AG04449 (cell line): Measurements from ENCODE around the gene XRCC2.
"Not testable (repeated sequence)": the region's sequence is repeated elsewhere in the genome, so short reads cannot be mapped to it uniquely, and the experiment has no call there.

Source experiments
- CTCF ChIA-PET: fragments of 350-600 bp; formaldehyde crosslinking; extraction: SDS; loops from one replicate; lab custom pipeline; 2021; ENCODE audit warnings: antibody characterized with exemption; lab: Yijun Ruan, JAX
- POLR2A ChIA-PET: fragments of 400-600, 350-600 bp; formaldehyde crosslinking; extraction: SDS; loops from one replicate; lab custom pipeline; 2020; ENCODE audit warnings: antibody characterized with exemption, inconsistent platforms; lab: Yijun Ruan, JAX
- DNase-seq: peaks from one replicate; pipeline ENCODE4 v3.0.0-alpha.2; 2010; ENCODE audit warnings: low read depth, low spot score
- H3K4me3 ChIP-seq: 2 replicates; pipeline ENCODE4 v1.5.1; 2011; ENCODE audit warnings: low read depth, mild to moderate bottlenecking, control low read depth, low read length
- TF ChIP-seq, protein P1 (sequence below): IDR thresholded peaks from one replicate; pipeline ENCODE4 v1.5.1; 2011; ENCODE audit warnings: mild to moderate bottlenecking, moderate library complexity, low read length, control low read depth, inconsistent platforms; ENCODE audit not compliant: insufficient read depth; ENCODE audit errors: missing control alignments

Gene XRCC2

DNA sequence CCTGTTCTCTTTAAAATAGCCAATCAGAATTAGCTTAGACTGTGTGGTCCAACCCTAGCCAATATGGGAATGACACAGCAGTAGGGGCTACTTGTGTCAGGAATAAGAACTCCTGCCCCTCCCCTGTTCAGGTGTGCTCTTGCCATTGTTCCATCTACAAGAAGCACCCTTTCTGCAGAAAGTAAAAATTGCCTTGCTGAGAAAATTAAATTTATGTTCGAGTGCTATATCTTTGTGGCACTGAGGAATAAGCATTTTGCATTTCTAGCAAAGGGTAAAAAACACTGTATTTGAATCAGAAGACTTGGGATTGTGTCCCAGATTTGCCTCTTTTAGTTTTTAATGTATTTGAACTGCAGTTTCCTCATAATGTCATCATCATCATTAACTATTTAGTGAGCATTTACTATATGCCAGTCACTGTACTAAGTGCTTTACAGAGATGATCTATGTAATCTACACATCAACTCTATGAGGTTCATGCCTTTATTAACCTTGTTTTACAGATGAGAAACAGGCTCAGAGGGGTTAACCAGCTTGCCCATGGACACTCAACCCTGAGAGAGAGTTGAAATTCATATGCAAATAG, 28.9 kb upstream of the XRCC2 start:
- H3K4me3 ChIP-seq: no peak overlapping the region
- TF ChIP-seq, protein P1, sequence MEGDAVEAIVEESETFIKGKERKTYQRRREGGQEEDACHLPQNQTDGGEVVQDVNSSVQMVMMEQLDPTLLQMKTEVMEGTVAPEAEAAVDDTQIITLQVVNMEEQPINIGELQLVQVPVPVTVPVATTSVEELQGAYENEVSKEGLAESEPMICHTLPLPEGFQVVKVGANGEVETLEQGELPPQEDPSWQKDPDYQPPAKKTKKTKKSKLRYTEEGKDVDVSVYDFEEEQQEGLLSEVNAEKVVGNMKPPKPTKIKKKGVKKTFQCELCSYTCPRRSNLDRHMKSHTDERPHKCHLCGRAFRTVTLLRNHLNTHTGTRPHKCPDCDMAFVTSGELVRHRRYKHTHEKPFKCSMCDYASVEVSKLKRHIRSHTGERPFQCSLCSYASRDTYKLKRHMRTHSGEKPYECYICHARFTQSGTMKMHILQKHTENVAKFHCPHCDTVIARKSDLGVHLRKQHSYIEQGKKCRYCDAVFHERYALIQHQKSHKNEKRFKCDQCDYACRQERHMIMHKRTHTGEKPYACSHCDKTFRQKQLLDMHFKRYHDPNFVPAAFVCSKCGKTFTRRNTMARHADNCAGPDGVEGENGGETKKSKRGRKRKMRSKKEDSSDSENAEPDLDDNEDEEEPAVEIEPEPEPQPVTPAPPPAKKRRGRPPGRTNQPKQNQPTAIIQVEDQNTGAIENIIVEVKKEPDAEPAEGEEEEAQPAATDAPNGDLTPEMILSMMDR: no peak
- no peak for DNase-seq
- POLR2A ChIA-PET: no interaction called here
- CTCF ChIA-PET: interaction anchor here (0.9 to 1.7 kb wide), 2 partner anchors 10 to 369 kb away, joined by 3 to 4 read pairs; no protein-coding TSS in a partner anchor

DNA sequence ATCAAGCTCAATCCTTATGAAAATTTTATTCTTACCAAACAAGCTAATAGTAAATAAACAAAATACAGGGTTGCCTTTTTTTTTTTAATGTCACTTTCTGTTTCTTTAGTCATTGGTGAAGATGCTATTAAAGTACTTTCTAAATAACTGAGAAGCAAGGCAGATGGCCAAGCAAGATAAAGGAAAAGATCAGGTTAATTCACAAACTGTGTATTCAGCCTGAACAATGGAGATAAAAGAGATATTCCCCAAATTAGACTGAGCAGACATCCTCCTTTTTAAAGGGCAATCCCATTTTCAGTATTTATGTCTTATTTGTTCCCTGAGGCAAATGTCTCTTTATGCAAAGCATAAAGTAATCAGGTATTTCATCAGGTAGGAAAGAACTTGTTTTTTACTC, 23.1 kb upstream of the XRCC2 start:
- TF ChIP-seq, protein P1: no peak
- no peak overlapping the region for H3K4me3 ChIP-seq
- ChIA-PET POLR2A (no interaction called here), CTCF (interaction anchor here (1.1 kb wide), 1 partner anchor 10 kb away, joined by 4 read pairs; no protein-coding TSS in a partner anchor)
- DNase-seq: no peak

DNA sequence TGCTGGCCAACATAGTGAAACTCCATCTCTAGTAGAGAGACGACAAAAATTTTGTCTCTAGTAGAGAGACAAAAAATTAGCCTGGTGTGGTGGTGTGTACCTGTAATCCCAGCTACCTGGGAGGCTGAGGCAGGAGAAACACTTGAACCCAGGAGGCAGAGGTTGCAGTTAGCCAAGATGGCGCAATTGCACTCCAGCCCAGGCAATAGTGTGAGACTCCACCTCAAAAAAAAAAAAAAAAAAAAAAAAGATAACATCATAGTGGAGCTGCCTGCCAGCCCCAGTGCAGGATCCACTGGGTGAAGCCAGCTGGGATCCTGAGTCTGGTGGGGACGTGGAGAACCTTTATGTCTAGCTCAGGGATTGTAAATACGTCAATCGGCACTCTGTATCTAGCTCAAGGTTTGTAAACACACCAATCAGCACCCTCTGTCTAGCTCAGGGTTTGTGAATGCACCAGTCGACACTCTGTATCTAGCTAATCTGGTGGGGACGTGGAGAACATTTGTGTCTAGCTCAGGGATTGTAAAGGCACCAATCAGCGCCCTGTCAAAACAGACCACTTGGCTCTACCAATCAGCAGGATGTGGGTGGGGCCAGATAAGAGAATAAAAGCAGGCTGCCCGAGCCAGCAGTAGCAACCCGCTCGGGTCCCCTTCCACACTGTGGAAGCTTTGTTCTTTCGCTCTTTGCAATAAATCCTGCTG, 21.5 kb upstream of the XRCC2 start:
- CTCF ChIA-PET, DNase-seq, H3K4me3 ChIP-seq: not testable (repeated sequence)
- POLR2A ChIA-PET: interaction anchor here (0.7 kb wide), 1 partner anchor 1130 kb away, joined by 5 read pairs; no protein-coding TSS in a partner anchor

DNA sequence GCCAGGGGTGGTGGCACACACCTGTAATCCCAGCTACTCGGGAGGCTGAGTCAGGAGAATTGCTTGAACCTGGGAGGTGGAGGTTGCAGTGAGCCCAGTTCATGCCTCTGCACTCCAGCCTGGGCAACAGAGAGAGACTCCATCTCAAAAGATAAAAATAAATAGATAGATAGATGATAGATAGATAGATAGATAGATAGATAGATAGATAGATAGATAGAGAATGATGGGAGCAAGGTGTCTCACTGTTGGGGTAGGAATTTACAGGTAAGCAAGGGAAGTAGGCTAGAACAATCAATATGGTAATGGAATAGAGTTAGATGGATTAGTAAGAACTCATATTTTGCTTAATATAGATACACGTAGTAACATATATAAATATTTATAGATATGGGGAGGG, 16.3 kb upstream of the XRCC2 start:
- DNase-seq, CTCF ChIA-PET, POLR2A ChIA-PET, H3K4me3 ChIP-seq: not testable (repeated sequence)

DNA sequence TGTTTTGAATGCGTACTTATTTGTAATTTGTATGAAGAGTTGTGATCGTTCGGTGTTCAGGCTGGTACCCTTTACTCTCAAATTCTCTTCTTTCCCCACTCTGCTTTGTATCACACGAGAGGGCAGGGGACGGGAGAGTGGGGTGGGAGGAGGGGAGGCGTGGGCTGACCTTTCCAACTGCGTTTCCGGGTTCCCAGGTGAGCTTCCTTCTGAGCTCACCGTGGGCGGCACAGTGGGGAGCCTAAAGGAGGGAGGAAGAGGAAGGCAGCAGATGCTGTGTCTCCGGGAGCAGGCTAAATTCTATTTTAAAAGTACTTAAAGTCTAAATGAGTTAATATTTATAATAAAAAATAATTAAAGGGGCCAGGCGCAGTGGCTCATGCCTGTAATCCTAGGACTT, 7.4 kb upstream of the XRCC2 start:
- ChIA-PET POLR2A (no interaction called here), CTCF (no interaction called here)
- DNase-seq: no peak
- H3K4me3 ChIP-seq: no peak overlapping the region
- TF ChIP-seq, protein P1: no peak

DNA sequence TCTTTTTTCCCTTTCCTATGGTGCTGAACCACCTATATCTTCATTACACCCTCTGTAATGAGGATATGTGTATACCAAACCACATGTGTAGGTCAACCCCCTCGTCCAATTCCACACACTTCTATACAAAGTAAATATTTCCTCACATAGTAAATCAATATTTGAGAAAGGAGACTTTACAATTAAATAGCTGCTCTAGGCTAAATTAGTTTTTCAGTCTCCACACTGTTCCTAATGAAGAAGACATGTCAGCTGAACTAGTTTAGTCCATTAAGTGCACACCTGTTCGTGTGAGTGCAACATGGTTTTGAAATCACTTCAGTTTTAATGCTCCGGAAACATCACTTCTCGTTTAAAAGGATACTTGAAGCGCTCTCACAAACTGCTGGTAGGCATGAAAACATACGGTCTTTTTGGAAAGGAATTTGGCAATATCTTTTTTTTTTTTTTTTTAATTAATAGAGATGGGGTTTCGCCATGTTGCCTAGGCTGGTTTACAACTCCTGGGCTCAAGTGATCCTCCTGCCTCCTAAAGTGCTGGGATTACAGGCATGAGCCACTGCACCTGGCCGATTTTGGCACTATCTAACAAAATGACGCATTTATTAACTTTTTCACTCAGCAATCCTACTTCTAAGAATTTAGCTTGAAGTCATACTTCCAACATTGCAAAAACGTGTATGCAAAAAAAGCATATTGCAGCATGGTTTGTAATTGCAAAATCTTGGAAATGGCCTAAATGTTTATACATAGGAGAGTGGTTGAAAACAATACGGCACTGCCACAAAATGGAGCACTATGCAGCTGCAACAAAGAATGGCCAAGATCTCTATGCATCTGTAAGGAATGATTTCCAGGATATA, 2.1 kb upstream of the XRCC2 start:
- TF ChIP-seq, protein P1: no peak
- ChIA-PET POLR2A (no interaction called here), CTCF (no interaction called here)
- no peak for DNase-seq
- H3K4me3 ChIP-seq: no peak overlapping the region
